IPS-20b (cell line): ENCODE data around the gene SAMD4A.

Experiments used
- H3K27ac ChIP-seq: one replicate; pipeline ENCODE4 v1.5.1; 2013; ENCODE audit warnings: low read length
- H3K27me3 ChIP-seq: 2 replicates; pipeline ENCODE4 v1.6.1; 2013; ENCODE audit warnings: mild to moderate bottlenecking, low read length, inconsistent platforms; ENCODE audit not compliant: insufficient read depth
- H3K36me3 ChIP-seq: 2 replicates; pipeline ENCODE4 v1.6.1; 2013; ENCODE audit warnings: low read depth, mild to moderate bottlenecking, inconsistent platforms, low read length, moderate library complexity; ENCODE audit not compliant: insufficient read depth
- H3K4me1 ChIP-seq: 2 replicates; pipeline ENCODE4 v1.6.1; 2013; ENCODE audit warnings: mild to moderate bottlenecking, control low read depth, inconsistent platforms, low read length, moderate library complexity; ENCODE audit not compliant: insufficient read depth
- H3K4me3 ChIP-seq: 2 replicates; pipeline ENCODE4 v1.5.1; 2013; ENCODE audit warnings: mild to moderate bottlenecking, low read length, inconsistent platforms
- H3K9ac ChIP-seq: 2 replicates; pipeline ENCODE4 v1.6.1; 2013; ENCODE audit warnings: low read depth, mild to moderate bottlenecking, inconsistent platforms, low read length, moderate library complexity
- H3K9me3 ChIP-seq: 2 replicates; pipeline ENCODE4 v1.6.1; 2013; ENCODE audit warnings: mild to moderate bottlenecking, low read depth, low read length, inconsistent platforms; ENCODE audit not compliant: insufficient read depth

SAMD4A gene

DNA sequence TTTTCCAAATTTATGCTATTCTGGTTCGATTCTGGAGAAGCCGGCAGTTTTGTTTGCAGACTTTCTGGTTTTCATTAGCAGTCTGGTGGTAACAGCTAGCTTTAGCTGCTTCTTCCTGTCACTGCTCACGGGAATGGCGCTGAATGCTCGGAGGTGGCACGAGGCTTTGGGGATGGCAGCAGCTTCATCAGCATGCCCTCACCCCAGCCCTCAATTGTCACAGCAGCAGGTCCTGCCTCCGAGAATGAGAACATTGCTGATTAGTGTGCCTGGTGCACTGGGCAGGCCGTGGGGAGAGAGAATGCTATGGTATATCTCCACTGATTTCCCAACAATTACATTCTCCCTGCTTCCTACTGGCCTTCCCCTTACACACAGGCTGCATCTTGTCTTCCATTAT is 73.6 kb downstream of the SAMD4A start:
- H3K27ac ChIP-seq = no peak overlapping the region
- no peaks in the 10 kb centered on the region for H3K27me3 ChIP-seq
- H3K4me1 ChIP-seq = peaks cover 20% of the 10 kb centered on the region; the same call in 1 of the 2 replicates
- no peak overlapping the region for H3K4me3 ChIP-seq
- no peaks in the 10 kb centered on the region for H3K9me3 ChIP-seq
- H3K9ac ChIP-seq = no peak overlapping the region
- no peaks in the 10 kb centered on the region for H3K36me3 ChIP-seq

DNA sequence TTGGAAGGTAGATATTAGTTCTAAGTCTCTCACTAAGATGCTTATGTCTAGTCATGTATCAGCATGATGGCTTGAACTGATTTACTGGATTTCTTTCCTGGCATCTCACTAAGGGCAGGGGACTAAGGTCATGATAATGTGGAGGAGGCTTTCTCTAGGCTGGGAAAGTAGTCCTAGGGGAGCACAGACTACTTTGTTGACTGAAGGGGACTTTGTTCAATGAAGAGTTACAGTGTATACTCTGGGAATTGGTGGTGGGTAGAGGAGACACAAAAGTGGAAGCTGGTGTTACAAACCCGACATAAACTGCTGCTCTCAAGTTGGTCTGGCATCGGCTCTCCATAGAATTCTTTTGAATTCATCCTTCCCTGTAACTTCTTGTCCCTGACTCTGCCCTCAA is 75.2 kb downstream of the SAMD4A start:
- peaks cover 29% of the 10 kb centered on the region; the same call in 1 of the 2 replicates for H3K4me1 ChIP-seq
- no peaks in the 10 kb centered on the region for H3K27me3 ChIP-seq
- no peaks in the 10 kb centered on the region for H3K36me3 ChIP-seq
- H3K4me3 ChIP-seq = no peak overlapping the region
- no peak overlapping the region for H3K9ac ChIP-seq
- no peak overlapping the region for H3K27ac ChIP-seq
- no peaks in the 10 kb centered on the region for H3K9me3 ChIP-seq

DNA sequence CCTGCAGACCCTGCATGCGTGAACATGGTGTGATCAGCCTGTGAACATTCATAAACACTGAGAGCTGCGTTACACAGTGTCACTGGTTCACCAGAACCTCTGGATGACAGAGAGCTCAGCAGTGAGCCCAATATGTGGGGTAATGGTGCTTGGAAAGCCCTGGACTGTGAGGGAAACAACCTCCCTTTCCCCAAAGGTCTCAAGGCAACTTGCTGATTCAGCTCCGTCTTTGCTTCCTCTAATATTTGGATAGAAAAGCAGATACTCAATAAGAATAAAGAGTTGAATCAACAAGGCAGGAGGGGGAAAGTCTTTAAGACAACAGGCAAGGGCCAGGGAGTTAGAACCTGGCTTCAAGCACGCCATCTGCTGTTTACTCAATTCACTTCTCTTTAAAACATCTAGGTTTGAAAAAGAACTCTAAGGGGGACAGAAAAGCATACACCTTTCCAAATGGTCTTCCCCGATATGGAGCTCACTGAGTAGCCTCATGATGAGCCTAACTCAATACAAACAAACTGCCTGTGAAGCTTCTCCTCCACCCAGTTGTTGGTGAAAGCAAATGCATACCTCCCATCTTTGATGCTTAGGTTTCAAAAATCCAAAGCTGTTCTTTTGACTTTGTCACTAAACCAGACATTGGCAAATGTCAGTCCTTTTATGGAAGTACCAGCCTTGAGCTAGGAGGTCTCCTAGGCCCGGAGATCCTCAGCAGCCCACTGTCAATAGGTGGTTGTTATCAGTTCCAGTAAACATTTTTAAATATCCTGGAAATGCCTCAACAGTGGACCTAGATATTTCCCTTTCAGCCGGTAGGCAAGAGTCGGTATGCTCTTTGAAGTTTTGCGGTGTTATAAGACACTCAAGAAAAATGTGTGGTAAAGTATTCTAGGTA is 76.1 kb downstream of the SAMD4A start:
- no peaks in the 10 kb centered on the region for H3K27me3 ChIP-seq
- no peak overlapping the region for H3K4me3 ChIP-seq
- no peaks in the 10 kb centered on the region for H3K9me3 ChIP-seq
- H3K9ac ChIP-seq = no peak overlapping the region
- no peaks in the 10 kb centered on the region for H3K36me3 ChIP-seq
- peaks cover 25% of the 10 kb centered on the region; the same call in 1 of the 2 replicates for H3K4me1 ChIP-seq
- H3K27ac ChIP-seq = no peak overlapping the region

- no peaks in the 10 kb centered on the region for H3K9me3 ChIP-seq
- H3K27me3 ChIP-seq = no peaks in the 10 kb centered on the region
- no peak overlapping the region for H3K27ac ChIP-seq
- no peak overlapping the region for H3K9ac ChIP-seq
- no peaks in the 10 kb centered on the region for H3K36me3 ChIP-seq
- no peak overlapping the region for H3K4me3 ChIP-seq
- H3K4me1 ChIP-seq = peaks cover 24% of the 10 kb centered on the region; the same call in 1 of the 2 replicates
These were observed 76.8 kb downstream of the SAMD4A start for GRCh38 chr14:54643696-54644176.

DNA sequence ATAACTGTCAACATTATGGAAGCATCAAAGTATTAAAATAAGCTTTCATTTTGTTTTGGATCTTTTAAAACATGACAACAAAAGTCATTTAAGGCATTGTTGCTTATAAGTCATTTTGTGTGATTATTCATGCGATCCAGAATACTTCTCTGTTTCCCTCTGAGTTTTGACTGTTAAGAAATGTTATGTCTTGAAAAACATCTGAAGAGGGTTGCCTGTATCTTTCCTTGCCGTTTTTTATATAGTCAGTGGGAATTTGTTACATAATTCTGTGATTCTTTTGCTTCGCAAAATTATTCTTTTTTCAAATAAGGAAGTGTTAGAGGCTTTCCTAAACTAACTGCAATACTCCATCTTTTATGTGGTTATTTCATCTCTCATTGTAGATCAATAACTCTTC is 78.7 kb downstream of the SAMD4A start:
- no peaks in the 10 kb centered on the region for H3K9me3 ChIP-seq
- H3K4me3 ChIP-seq = no peak overlapping the region
- H3K4me1 ChIP-seq = peaks cover 30% of the 10 kb centered on the region
- H3K36me3 ChIP-seq = no peaks in the 10 kb centered on the region
- no peak overlapping the region for H3K27ac ChIP-seq
- no peaks in the 10 kb centered on the region for H3K27me3 ChIP-seq
- no peak overlapping the region for H3K9ac ChIP-seq

GRCh38 chr14:54646626-54647025 is 79.7 kb downstream of the SAMD4A start:
- no peaks in the 10 kb centered on the region for H3K36me3 ChIP-seq
- no peaks in the 10 kb centered on the region for H3K27me3 ChIP-seq
- no peak overlapping the region for H3K9ac ChIP-seq
- no peak overlapping the region for H3K27ac ChIP-seq
- H3K4me1 ChIP-seq = peaks cover 39% of the 10 kb centered on the region
- H3K4me3 ChIP-seq = no peak overlapping the region
- no peaks in the 10 kb centered on the region for H3K9me3 ChIP-seq

GRCh38 chr14:54647378-54647777 is 80.5 kb downstream of the SAMD4A start:
- Histone ChIP-seq H3K9ac (no peak overlapping the region), H3K4me1 (peaks cover 46% of the 10 kb centered on the region), H3K4me3 (no peak overlapping the region), H3K36me3 (no peaks in the 10 kb centered on the region), H3K27ac (no peak overlapping the region), H3K9me3 (no peaks in the 10 kb centered on the region), H3K27me3 (no peaks in the 10 kb centered on the region)

- H3K36me3 ChIP-seq = no peaks in the 10 kb centered on the region
- H3K4me3 ChIP-seq = no peak overlapping the region
- no peaks in the 10 kb centered on the region for H3K9me3 ChIP-seq
- H3K27ac ChIP-seq = no peak overlapping the region
- H3K9ac ChIP-seq = no peak overlapping the region
- peaks cover 47% of the 10 kb centered on the region for H3K4me1 ChIP-seq
- no peaks in the 10 kb centered on the region for H3K27me3 ChIP-seq
These were observed 82.1 kb downstream of the SAMD4A start for GRCh38 chr14:54649056-54649455.

DNA sequence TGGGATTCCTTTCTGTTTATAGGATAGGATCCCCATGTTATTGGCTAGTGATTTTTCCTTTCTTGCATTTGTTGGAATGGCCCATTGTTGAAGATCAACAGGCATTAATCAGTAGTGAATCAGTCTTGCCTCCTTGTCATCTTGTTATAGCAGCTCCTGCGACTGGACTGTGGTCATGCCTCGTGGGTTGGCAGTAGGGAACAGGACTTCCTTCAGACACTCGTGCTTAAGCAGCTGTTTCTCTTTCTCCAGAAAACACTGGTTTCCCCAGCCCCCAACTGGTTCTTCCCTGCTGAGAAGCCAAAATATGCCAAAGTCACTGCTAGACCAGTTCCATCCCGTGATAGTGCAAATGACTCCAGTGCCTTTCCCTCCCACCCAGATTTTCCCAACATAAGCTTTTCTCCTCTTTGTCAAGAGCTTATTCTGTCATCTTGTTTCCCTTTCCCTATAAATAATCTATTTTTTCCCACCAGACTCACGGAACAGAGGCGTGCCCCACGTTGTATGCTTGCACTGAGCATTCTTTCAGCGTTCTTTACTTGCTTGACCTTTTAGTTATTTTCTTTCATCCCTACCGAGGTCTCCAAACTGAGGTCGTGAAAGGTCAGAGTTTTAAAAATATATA is 83.5 kb downstream of the SAMD4A start:
- no peaks in the 10 kb centered on the region for H3K27me3 ChIP-seq
- H3K27ac ChIP-seq = no peak overlapping the region
- no peaks in the 10 kb centered on the region for H3K9me3 ChIP-seq
- H3K4me3 ChIP-seq = no peak overlapping the region
- peaks cover 48% of the 10 kb centered on the region for H3K4me1 ChIP-seq
- no peak overlapping the region for H3K9ac ChIP-seq
- H3K36me3 ChIP-seq = no peaks in the 10 kb centered on the region

DNA sequence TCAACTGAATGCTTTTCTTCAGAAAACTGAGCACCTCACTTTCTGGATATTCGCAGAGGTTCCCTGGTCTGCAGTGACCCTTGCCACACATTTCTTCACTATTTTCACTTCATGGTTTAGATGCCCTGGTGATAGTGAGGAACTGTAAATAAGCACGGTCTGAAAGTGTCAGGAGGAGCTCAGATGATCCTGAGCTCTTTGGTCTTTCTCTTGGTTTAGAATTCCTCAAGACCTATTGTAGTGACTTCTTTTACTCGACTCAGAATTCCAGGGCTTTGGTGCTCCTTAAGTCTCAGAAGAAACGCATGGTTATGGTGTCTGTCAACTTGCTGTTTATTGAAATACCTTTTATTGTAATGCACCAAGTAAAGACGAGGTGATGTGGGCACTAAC is 84.0 kb downstream of the SAMD4A start:
- H3K36me3 ChIP-seq = no peaks in the 10 kb centered on the region
- no peak overlapping the region for H3K27ac ChIP-seq
- H3K4me3 ChIP-seq = no peak overlapping the region
- no peaks in the 10 kb centered on the region for H3K27me3 ChIP-seq
- peaks cover 48% of the 10 kb centered on the region for H3K4me1 ChIP-seq
- H3K9me3 ChIP-seq = no peaks in the 10 kb centered on the region
- no peak overlapping the region for H3K9ac ChIP-seq

- peak overlapping the region; percentile 39 for H3K9ac ChIP-seq
These were observed 84.7 kb downstream of the SAMD4A start for GRCh38 chr14:54651649-54652048.

DNA sequence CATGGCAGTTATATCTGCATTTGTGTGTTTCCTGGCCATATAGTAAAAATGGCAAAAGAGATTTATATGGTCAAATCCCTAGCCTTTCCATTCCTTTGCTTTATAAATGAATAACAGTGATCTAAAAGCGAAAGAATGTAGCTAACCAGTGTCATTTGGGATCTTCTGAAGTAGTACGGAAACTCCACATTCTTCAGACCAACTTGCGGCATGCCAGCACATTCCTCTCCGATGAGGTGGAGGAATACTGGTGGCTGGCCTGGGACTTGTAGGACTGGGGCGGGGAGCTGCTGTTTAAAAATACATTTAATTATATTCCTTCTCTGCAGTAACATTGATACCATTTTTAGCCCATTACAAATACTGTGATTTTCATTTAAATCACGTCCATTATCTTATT is 85.3 kb downstream of the SAMD4A start:
- H3K9ac ChIP-seq = peak overlapping the region; percentile 49; the same call in 1 of the 2 replicates
- H3K27ac ChIP-seq = no peak overlapping the region
- H3K4me1 ChIP-seq = peaks cover 40% of the 10 kb centered on the region
- H3K4me3 ChIP-seq = 0 out of 2 replicates have a peak overlapping the region, but pooled peaks have one; percentile 26
- H3K9me3 ChIP-seq = no peaks in the 10 kb centered on the region
- H3K36me3 ChIP-seq = no peaks in the 10 kb centered on the region
- no peaks in the 10 kb centered on the region for H3K27me3 ChIP-seq

More at GRCh38 chr14:54651649-54652048, 84.7 kb downstream of the SAMD4A start:
- H3K9me3 ChIP-seq = no peaks in the 10 kb centered on the region
- no peaks in the 10 kb centered on the region for H3K27me3 ChIP-seq
- 0 out of 2 replicates have a peak overlapping the region, but pooled peaks have one; percentile 26 for H3K4me3 ChIP-seq
- peaks cover 41% of the 10 kb centered on the region for H3K4me1 ChIP-seq
- H3K27ac ChIP-seq = no peak overlapping the region
- no peaks in the 10 kb centered on the region for H3K36me3 ChIP-seq
